AG08395 (cell line): ENCODE measurements around the gene SMG7.
"Not testable (repeated sequence)": the region's sequence is repeated elsewhere in the genome, so short reads cannot be mapped to it uniquely, and the experiment has no call there.

Experiments
- DNase-seq: peaks from one replicate; pipeline ENCODE4 v3.0.0; 2012; ENCODE audit warnings: mixed read lengths, low spot score

Gene SMG7

DNA sequence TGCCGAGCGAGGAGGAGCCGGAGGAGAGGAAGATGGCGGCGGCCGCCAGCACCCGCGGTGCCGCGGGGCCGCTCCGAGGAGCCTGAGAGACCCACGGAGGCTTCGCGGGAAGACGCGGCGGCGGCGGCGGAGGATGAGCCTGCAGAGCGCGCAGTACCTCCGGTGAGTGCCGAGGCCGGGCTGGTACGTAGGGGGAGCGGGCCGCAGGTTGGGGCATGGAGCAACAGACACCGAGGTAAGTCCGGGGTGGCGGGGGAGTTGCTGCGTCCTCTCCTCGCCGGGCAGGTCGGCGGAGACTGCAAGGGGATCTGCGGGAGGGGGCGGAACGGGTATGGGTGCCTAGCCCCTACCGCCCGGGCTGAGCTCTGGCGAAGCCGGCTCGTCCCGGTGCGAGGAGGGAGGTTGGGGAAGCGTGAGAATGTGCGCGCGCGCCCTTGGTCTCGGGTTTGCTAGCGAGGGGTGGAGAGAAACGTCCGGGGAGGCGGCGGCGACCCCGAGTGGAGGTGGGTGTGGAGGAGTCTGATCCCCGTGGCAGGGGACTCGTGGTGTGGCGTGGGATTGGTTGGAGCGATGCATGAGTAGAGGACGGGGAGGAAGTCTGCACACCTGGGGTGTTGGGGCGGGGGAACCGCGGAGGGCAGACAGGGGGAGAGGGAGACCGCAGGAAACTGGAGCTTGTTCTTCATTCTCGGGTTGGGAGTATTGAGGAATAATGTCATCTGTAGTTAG lies at the start of gene SMG7:
SMG7 (plus strand) TSS at position 12 of the 729 bp plus-strand sequence; CDS start at position 134, 122 bp downstream.
- peak; percentile 32 for DNase-seq

- DNase-seq: no peak
Observed at GRCh38 chr1:183423541-183423940, 48.8 kb upstream of the SMG7 start.

DNA sequence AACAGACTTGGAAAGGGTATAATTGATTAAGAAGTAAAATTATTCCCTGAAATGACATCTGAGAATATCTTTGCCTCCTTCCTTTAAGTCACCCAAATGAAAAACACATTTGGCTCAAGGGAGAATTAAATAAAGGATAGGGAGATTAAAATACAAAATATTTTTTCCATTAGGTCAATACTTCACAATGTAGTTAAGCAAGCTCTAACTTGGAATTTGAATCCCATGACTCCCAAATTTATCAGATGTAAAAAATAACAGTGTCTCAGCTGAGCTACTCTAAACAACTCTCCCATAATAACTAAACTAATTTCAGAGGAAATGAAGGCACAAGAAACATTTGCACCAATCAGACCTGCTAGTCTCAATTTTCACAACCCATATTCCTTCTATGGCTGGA lies 47.6 kb upstream of the SMG7 start:
- DNase-seq: no peak

GRCh38 chr1:183427591-183427990 lies 44.7 kb upstream of the SMG7 start:
- not testable (repeated sequence) for DNase-seq

DNA sequence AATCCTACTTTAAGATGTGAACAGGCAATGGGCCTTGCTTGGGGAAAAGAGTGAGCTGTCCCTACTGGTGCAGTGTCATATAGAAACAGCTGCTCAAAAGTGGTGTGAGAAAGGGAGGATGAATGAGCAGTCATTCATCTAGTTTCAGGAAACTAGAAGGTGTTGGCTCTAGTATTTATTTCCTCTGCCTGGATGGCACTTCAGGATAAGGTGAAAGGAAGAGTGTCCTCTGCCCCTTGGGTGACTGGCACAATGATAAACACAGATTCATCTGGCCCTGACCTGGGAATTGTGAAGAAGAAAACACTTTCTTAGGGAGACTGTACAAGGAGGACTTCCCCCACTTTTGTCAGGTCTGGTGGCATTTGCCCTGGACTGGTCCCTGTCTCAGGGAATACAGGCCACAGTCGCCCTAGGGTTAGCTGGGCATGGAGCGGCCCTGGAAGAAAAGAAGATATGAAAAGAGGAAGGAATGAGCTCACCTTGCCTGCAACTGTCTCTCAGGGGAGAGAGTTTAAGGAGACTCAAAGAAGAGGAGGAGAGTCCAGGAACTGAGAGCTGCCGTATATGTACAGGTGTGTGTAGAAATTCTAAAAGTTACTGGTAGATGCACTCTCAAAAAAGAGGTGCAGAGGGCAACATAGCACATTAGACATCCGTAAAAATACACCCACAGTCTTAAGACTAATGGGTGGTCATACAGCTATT lies 40.3 kb upstream of the SMG7 start:
- DNase-seq: no peak

DNA sequence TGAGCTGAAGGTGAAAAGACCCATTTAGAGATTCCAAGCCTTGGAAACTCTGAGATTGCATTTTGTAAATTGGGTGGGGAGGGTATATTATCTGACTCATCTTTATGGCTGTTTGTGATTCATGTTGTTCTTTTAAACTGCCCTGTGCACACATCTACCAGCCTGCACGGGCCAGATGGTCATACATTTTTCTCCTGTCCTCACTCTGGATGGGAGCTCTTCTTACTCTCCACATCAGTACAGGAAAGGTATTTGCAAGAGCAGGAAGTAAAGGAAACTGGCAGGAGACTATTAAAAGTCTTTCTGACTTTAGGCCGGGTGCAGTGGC lies 39.8 kb upstream of the SMG7 start:
- DNase-seq: no peak

GRCh38 chr1:183433703-183434102 lies 38.6 kb upstream of the SMG7 start:
- DNase-seq: no peak

DNA sequence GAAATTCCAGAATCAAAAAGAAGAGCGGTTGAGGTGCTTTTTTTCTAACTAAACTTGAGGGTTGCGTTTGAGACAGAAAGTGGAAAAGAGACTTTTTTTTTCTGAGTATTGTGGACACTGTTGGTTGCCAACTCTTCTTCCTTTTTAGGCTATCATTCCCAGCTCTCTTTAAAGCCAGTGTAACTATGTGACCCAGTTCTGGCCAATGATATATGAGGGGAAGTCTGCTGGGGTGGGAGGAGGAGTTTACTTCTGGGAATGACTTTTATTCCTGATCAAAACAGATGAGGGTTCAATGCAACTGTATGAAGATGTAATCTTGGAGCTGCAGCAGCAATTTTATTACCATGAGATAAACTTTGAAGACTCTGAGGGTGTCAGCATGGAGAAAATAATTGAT lies 36.8 kb upstream of the SMG7 start:
- no peak for DNase-seq

- no peak for DNase-seq
Observed at GRCh38 chr1:183438060-183438459, 34.2 kb upstream of the SMG7 start.

GRCh38 chr1:183443011-183443410 lies 29.3 kb upstream of the SMG7 start:
- no peak for DNase-seq

- no peak for DNase-seq
Observed at GRCh38 chr1:183443466-183443865, 28.8 kb upstream of the SMG7 start.

GRCh38 chr1:183444243-183444642 lies 28.1 kb upstream of the SMG7 start:
- DNase-seq: peak; percentile 27

GRCh38 chr1:183449223-183449770 lies 23.0 kb upstream of the SMG7 start:
- no peak for DNase-seq

DNA sequence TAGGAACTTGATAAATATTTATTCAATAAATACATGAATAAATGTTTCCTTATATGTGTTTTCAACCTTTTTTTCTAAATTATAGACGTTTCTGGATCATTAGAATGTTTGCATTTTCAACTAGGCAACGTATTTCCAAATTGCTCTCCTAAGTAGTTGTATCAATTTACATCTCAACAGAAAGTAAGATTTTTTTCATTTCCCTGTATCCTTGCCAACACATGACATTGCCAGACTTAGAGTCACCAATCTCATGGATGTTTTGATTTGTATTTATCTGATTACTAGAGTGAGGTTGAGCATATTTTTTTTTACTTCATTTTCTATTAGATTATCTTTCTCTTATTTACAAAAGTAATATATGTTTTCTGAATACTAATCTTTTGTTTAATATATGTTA lies 22.2 kb upstream of the SMG7 start:
- DNase-seq: no peak

- DNase-seq: no peak
Observed at GRCh38 chr1:183454377-183454776, 17.9 kb upstream of the SMG7 start.

DNA sequence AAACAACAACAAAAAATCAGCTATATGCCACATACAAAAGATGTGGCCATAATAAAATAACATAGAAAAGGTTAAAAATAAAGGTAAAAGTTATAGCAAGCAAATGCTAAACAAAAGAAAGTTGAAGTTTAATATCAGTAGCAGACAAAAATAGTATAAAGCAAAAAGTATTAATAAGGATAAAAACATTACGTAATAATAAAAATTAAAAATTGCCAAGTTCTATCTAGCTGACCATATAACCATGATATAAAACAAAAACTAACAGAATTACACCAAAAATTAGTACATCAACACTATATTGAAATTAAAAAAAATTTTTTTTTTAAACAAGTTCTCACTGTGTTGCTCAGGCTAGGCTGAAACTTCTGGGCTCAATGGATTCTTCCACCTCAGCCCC lies 15.5 kb upstream of the SMG7 start:
- no peak for DNase-seq

- no peak for DNase-seq
Observed at GRCh38 chr1:183457449-183457848, 14.8 kb upstream of the SMG7 start.

DNA sequence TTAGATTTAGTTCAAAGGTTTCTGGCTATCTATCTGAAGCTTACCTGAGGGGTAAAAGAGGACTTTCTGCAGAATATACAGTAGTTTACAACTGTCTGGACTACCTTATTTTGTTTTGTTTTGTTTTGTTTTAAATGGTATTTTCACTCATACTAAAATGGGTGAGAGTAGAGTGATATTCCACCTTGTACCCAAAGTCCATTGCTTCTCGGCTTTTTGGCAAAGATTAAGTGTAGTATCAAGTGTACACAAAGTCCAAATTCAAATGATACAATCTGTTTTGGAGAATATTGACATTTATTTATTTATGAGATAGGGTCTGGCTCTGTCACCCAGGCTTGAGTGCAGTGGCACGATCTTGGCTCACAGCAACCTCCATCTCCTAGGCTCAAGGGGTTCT lies 11.7 kb upstream of the SMG7 start:
- DNase-seq: no peak

DNA sequence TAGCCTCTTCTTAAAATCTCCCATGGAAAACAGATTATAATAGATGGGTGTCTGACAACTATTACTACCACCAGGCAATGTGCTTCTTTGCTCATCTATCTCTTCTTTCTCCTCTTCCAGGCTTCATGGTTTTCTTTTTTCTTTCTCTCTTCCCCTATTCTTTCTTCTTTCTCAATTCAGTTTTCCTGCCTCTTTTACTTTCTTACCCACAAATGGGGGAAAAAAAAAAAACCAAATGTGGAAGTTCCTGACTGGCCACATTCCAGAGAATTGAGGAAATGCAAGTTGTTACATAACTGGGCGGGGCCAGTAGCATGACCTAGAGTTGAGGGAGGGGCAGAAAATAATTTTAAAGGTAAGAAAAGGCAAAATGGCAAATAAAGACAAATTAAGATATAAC lies 10.9 kb upstream of the SMG7 start:
- no peak for DNase-seq

DNA sequence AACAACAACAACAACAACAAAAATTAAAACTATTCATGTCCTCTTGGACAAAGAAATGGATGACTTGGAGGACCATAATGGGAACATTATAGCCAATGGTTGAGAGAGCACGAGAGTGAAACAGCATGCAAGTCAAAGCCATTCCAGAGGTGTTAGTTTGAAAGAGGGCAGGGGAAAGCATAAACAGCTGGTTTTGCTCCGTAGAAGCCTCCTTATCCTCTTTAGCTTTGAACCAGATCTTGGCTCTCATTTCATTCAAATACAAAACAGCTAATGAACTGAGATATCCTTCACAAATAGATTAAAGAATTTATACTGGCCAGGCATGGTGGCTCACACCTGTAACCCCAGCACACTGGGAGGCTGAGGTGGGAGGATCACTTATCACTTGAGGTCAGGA lies 8.7 kb upstream of the SMG7 start:
- DNase-seq: no peak

DNA sequence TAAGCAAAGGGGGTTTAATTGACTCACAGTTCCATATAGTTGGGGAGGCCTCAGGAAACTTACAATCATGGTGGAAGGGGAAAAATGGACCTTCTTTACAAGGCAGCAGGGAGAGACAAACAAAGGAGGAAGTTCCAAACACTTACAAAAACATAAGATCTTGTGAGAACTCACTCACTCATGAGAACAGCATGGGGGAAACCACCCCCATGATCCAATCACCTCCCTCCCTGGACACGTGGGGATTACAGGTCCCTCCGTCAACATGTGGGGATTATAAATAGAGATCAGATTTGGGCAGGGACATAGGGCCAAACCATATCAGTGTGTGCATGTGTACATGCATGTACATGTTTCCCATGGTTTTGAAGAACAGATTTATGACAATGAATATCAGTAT lies 5.5 kb upstream of the SMG7 start:
- DNase-seq: no peak

DNA sequence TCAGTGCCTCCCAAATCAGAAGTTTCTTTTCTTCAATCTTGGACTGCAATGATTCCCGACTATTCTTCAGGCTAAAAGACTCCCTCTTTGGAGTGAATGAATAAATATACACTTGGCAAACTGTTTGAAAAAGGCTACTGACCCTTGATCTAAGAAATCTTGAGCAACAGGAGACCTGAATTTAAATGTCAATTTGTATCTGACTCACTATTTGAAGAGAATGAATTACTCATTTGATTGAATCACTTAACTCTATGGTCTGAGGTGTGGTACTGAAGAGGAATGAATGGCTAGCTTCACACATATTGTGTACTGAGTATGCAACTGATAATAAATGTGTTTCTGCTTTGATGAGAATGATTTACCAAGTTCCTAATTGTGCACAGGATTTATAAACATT lies 4.6 kb upstream of the SMG7 start:
- no peak for DNase-seq

DNA sequence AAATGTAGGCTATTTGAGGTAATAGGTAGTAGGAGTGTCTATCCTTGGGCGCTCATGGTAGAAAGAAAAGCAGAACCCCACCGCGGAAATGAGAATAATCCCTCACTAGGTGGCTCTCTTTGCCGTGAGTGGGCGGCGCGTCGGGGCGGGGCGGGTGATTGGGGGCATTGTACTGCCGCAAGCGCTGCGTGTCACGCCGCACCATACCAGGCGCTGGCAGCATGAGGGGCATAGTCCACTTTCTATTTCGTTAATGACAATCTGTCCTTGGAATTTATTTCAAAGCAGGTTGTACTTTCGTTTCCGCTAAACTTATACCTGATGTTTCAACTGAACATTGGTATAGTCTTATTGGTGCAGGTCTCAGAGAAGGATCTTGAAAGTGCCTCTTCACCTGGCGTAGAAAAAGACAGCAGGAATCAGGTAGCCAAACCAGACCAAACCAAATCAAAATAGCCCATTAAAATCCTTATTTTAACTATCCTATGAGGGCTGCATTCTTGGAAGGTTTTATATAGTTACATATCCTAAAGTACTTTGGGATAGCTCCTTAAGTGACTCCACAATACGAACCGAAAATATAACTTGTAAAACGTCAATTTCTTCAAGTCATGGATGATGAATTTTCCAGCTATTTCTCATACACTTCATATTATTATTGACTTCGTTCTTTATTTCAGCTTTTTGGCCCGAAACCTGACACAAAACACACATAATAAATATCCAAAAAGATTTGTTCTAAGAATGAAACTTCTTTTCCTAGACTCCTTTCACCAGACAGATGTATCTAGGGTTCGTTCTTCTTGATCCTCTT lies 1.9 kb upstream of the SMG7 start:
- DNase-seq: peak; percentile 71
